CD14-positive monocyte (primary cell): Measurements from ENCODE around the gene THRSP. TPM values are rescaled to one million over a fixed set of nuclear protein-coding genes. Genes with fewer than 3 reads are reported as not detected.
A peak's percentile ranks its signal among the peaks of the same experiment; 100 is the strongest.

ENCODE experiments used
- DNase-seq, 3 donors: peaks; one replicate each; pipeline ENCODE4 v3.0.0-alpha.2; 2011 to 2022
- H2AFZ ChIP-seq: 2 replicates; pipeline ENCODE4 v1.6.0; 2012; ENCODE audit warnings: mild to moderate bottlenecking, low read depth, low read length, inconsistent platforms; ENCODE audit not compliant: insufficient read depth, poor library complexity, severe bottlenecking
- H3K27ac ChIP-seq, 2 donors: 1 replicate in 1 of 2; 2 replicates in 1 of 2; pipeline ENCODE4 v1.5.1; 2012 to 2013; ENCODE audit warnings: low read length in 2 of 2, control low read depth in 1 of 2, inconsistent platforms in 1 of 2, low read depth in 1 of 2, mild to moderate bottlenecking in 1 of 2
- H3K27me3 ChIP-seq, 2 donors: one replicate each; pipeline versions ENCODE4 v1.6.0 to v1.6.1; 2011 to 2013; ENCODE audit warnings: low read length in 2 of 2; ENCODE audit not compliant: control insufficient read depth in 2 of 2, insufficient read depth in 2 of 2
- H3K36me3 ChIP-seq, 2 donors: replicated peaks in 1 of 2; 1 replicate in 1 of 2; 2 replicates in 1 of 2; pipeline versions ENCODE4 v1.5.1 to v1.6.1; 2012 to 2013; ENCODE audit warnings: low read length in 2 of 2, control low read depth in 1 of 2, inconsistent platforms in 1 of 2, mild to moderate bottlenecking in 1 of 2; ENCODE audit not compliant: insufficient read depth in 2 of 2, control insufficient read depth in 1 of 2
- H3K4me1 ChIP-seq, 2 donors: 1 replicate in 1 of 2; 2 replicates in 1 of 2; pipeline versions ENCODE4 v1.5.1 to v1.6.1; 2012 to 2013; ENCODE audit warnings: low read length in 2 of 2, control low read depth in 1 of 2, inconsistent platforms in 1 of 2, mild to moderate bottlenecking in 1 of 2, moderate library complexity in 1 of 2; ENCODE audit not compliant: insufficient read depth in 2 of 2, control insufficient read depth in 1 of 2
- H3K4me2 ChIP-seq: replicated peaks from 2 replicates; pipeline ENCODE3; 2012; ENCODE audit warnings: low read length, moderate library complexity, mild to moderate bottlenecking; ENCODE audit not compliant: poor library complexity, severe bottlenecking; ENCODE audit errors: extremely low read depth
- H3K4me3 ChIP-seq, 3 experiments: fragments of 200-600 bp in 1 of 3; sonication (generic) in 1 of 3; replicated peaks in 1 of 3; 1 replicate in 2 of 3; 2 replicates in 1 of 3; pipeline ENCODE4 v1.5.1; 2011 to 2013; ENCODE audit warnings: low read length in 3 of 3, mild to moderate bottlenecking in 3 of 3, control low read depth in 2 of 3, low read depth in 2 of 3, inconsistent platforms in 1 of 3, moderate library complexity in 1 of 3
- H3K79me2 ChIP-seq: 2 replicates; pipeline ENCODE4 v1.6.0; 2012; ENCODE audit warnings: mild to moderate bottlenecking, control low read depth, inconsistent platforms, low read length, moderate library complexity; ENCODE audit not compliant: insufficient read depth
- H3K9ac ChIP-seq: 2 replicates; pipeline ENCODE4 v1.6.0; 2017; ENCODE audit warnings: low read length, mild to moderate bottlenecking; ENCODE audit not compliant: insufficient read depth, poor library complexity, severe bottlenecking
- H3K9me3 ChIP-seq, 2 donors: replicated peaks in 1 of 2; 1 replicate in 1 of 2; 2 replicates in 1 of 2; pipeline versions ENCODE4 v1.5.1 to v1.6.1; 2012 to 2013; ENCODE audit warnings: low read length in 2 of 2, control low read depth in 1 of 2; ENCODE audit not compliant: control insufficient read depth in 1 of 2, insufficient read depth in 1 of 2
- H4K20me1 ChIP-seq: 2 replicates; pipeline ENCODE4 v1.6.0; 2012; ENCODE audit warnings: mild to moderate bottlenecking, low read length, control low read depth, moderate library complexity; ENCODE audit not compliant: insufficient read depth
- H3K27ac Mint-ChIP-seq, 7 donors: one replicate each; pipeline ENCODE4 v1.8.0; 2020; ENCODE audit warnings: mild to moderate bottlenecking in 7 of 7, mixed read lengths in 7 of 7, moderate library complexity in 6 of 7, inconsistent platforms in 2 of 7
- H3K27me3 Mint-ChIP-seq, 3 donors: one replicate each; pipeline ENCODE4 v1.8.0; 2021 to 2022; ENCODE audit warnings: low read depth in 3 of 3, mild to moderate bottlenecking in 3 of 3, mixed read lengths in 3 of 3, moderate library complexity in 3 of 3, inconsistent platforms in 1 of 3
- H3K36me3 Mint-ChIP-seq, 2 donors: one replicate each; pipeline ENCODE4 v1.8.0; 2020; ENCODE audit warnings: mixed read lengths in 2 of 2, inconsistent platforms in 1 of 2, mild to moderate bottlenecking in 1 of 2
- H3K4me1 Mint-ChIP-seq: one replicate; pipeline ENCODE4 v1.8.0; 2020; ENCODE audit warnings: mild to moderate bottlenecking, mixed read lengths
- H3K4me3 Mint-ChIP-seq, 2 donors: one replicate each; pipeline ENCODE4 v1.8.0; 2020; ENCODE audit warnings: mild to moderate bottlenecking in 2 of 2, mixed read lengths in 2 of 2, moderate library complexity in 1 of 2
- H3K9me3 Mint-ChIP-seq, 7 donors: one replicate each; pipeline ENCODE4 v1.8.0; 2020 to 2022; ENCODE audit warnings: mixed read lengths in 7 of 7, mild to moderate bottlenecking in 6 of 7, moderate library complexity in 6 of 7, inconsistent platforms in 2 of 7
- WGBS: methylation state at CpG from one replicate; pipeline ENCODE4 v1.1.5; 2013; ENCODE audit warnings: missing lambda C conversion rate; ENCODE audit not compliant: insufficient coverage; 5-methylcytosine and 5-hydroxymethylcytosine counted together
- intact Hi-C, 2 donors: fragments of 100-400 bp; cut with micrococcal nuclease; formaldehyde crosslinking; loops; one replicate each; pipeline versions ENCODE4 v1.15.0 to v1.15.1; 2023
- polyA plus RNA-seq, 3 donors: library from polyadenylated mRNA; depleted of rRNA in 1 of 3; unstranded in 2 of 3; stranded (reverse) in 1 of 3; fragments of 300-500 nt in 2 of 3; fragments of >200 nt in 1 of 3; fragmentation: Illumina TruSeq in 2 of 3; gene quantifications; 1 replicate in 2 of 3; 2 replicates in 1 of 3; pipeline ENCODE4 v1.2.3, GENCODE V29; 2012 to 2021
- TF ChIP-seq, protein P1 (sequence below): fragments of 200-600 bp; IDR thresholded peaks from one replicate; pipeline ENCODE4 v1.8.0; 2022; ENCODE audit warnings: antibody characterized with exemption, mild to moderate bottlenecking

Gene THRSP
- polyA plus RNA-seq, 3 donors: not detected

DNA sequence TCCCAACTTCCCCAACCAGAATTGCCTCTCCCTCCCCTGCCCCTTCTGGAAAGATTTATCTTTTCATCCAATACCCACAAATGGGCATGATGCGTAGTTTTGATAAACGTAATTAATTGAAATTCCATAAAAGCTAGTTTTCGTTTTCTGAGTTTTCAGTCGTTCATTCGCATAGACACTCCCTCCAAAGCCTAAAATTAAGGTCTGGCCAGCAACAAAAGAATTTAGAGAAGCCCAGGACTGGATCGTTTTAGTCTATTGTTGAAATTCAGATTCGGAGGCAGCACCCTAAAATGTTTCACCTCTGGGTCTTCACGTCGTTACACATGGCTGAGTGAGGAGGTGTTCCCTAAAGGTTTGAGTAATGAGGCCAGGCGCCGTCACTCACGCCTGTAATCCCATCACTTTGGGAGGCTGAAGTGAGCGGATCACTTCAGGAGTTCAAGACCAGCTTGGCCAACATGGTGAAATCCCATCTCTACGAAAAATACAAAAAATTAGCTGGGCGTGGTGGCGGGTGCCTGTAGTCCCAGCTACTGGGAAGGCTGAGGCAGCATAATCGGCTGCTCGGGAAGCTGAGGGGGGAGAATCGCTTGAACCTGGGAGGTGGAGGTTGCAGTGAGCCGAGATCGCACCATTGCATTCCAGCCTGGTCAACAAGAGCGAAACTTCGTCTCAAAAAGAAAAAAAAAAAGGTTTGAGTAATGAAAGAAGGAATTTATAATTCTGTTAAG is 16.6 kb downstream of the THRSP start:
- peak overlapping the region; percentile 84 to 94 (median 87) for H3K27ac Mint-ChIP-seq
- peaks cover 45% of the 10 kb centered on the region for H3K79me2 ChIP-seq
- H3K36me3 ChIP-seq: no peaks in the 10 kb centered on the region
- intact Hi-C loops: no loop called here
- H3K9ac ChIP-seq: peak overlapping the region; percentile 93
- peak overlapping the region; percentile 63 to 98 (median 96) for H3K4me3 ChIP-seq
- TF ChIP-seq, protein P1, sequence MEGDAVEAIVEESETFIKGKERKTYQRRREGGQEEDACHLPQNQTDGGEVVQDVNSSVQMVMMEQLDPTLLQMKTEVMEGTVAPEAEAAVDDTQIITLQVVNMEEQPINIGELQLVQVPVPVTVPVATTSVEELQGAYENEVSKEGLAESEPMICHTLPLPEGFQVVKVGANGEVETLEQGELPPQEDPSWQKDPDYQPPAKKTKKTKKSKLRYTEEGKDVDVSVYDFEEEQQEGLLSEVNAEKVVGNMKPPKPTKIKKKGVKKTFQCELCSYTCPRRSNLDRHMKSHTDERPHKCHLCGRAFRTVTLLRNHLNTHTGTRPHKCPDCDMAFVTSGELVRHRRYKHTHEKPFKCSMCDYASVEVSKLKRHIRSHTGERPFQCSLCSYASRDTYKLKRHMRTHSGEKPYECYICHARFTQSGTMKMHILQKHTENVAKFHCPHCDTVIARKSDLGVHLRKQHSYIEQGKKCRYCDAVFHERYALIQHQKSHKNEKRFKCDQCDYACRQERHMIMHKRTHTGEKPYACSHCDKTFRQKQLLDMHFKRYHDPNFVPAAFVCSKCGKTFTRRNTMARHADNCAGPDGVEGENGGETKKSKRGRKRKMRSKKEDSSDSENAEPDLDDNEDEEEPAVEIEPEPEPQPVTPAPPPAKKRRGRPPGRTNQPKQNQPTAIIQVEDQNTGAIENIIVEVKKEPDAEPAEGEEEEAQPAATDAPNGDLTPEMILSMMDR: no peak
- H3K4me2 ChIP-seq: peak overlapping the region; percentile 82
- H4K20me1 ChIP-seq: peaks cover 36% of the 10 kb centered on the region
- peaks cover 0 to 1% (median 0%) of the 10 kb centered on the region in 7 donors for H3K9me3 Mint-ChIP-seq
- peak overlapping the region; percentile 84 to 91 for H3K27ac ChIP-seq
- DNase-seq: no peak
- H3K4me1 Mint-ChIP-seq: peaks cover 39% of the 10 kb centered on the region
- no peaks in the 10 kb centered on the region for H3K27me3 ChIP-seq
- 67% methylated on average over 7 of the region's 23 CpGs for WGBS
- peak overlapping the region; percentile 91 to 96 for H3K4me3 Mint-ChIP-seq
- peaks cover 0 to 1% (median 0%) of the 10 kb centered on the region in 3 donors for H3K27me3 Mint-ChIP-seq
- peaks cover 0 to 4% of the 10 kb centered on the region in 2 donors for H3K36me3 Mint-ChIP-seq
- no peaks in the 10 kb centered on the region for H3K9me3 ChIP-seq
- H2AFZ ChIP-seq: peak overlapping the region; percentile 96
- H3K4me1 ChIP-seq: peaks cover 31 to 41% of the 10 kb centered on the region in 2 donors

DNA sequence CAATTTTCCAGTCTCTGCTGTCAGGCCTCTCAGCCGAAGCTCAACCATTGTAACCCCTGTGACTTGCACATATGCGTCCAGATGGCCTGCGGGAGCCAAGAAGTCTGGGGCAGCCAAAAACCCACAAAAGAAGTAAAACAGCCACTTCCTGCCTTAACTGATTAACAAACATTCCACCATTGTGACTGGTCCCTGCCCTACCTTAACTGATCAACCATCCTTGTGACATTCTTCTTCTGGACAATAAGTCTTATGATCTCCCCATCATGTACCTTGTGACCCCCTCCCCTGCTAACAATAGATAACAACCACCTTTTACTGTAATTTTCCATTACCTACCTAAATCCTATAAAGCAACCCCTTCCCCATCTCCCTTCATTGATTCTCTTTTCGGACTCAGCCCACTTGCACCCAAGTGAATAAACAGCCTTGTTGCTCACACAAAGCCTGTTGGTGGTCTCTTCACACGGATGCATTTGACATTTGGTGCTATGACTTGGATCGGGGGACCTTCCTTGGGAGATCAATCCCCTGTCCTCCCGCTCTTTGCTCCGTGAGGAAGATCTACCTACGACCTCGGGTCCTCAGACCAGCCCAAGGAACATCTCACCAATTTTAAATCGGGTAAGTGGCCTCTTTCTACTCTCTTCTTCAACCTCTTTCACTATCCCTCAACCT is 17.3 kb downstream of the THRSP start:
- DNase-seq: peak in 1 of 3 donors; percentile 3
- Mint-ChIP-seq H3K27ac (peak overlapping the region in 2 of 7 donors; percentile 2 to 41), H3K4me1 (peaks cover 37% of the 10 kb centered on the region), H3K27me3 (peaks cover 0 to 1% (median 0%) of the 10 kb centered on the region in 3 donors), H3K36me3 (peaks cover 0 to 2% of the 10 kb centered on the region in 2 donors), H3K4me3 (no peak overlapping the region), H3K9me3 (peaks cover 0 to 1% (median 0%) of the 10 kb centered on the region in 7 donors)
- TF ChIP-seq, protein P1: no peak
- no peaks in the 10 kb centered on the region for H3K36me3 ChIP-seq
- no peaks in the 10 kb centered on the region for H3K9me3 ChIP-seq
- no peak overlapping the region for H3K4me2 ChIP-seq
- H3K4me3 ChIP-seq: peak overlapping the region in 1 of 3 experiments; percentile 96
- H3K4me1 ChIP-seq: peaks cover 31 to 41% of the 10 kb centered on the region in 2 donors
- 73% methylated on average over 9 of the region's 11 CpGs for WGBS
- no peak overlapping the region for H3K27ac ChIP-seq
- peak overlapping the region; percentile 96 for H2AFZ ChIP-seq
- intact Hi-C loops: no loop called here
- no peaks in the 10 kb centered on the region for H3K27me3 ChIP-seq
- peaks cover 29% of the 10 kb centered on the region for H4K20me1 ChIP-seq
- peaks cover 38% of the 10 kb centered on the region for H3K79me2 ChIP-seq
- no peak overlapping the region for H3K9ac ChIP-seq
